KMS-11 (cell line): ENCODE results near the gene MEMO1.
"Not testable (repeated sequence)": the region's sequence is repeated elsewhere in the genome, so short reads cannot be mapped to it uniquely, and the experiment has no call there.

ENCODE experiments used
- H2AFZ ChIP-seq: fragments of 200-600 bp; sonication (generic); 2 replicates; pipeline ENCODE4 v1.6.1; 2016; ENCODE audit warnings: antibody characterized with exemption, mixed run types, low read depth
- H3K27ac ChIP-seq: fragments of 200-600 bp; sonication (generic); 2 replicates; pipeline ENCODE4 v1.6.1; 2016; ENCODE audit warnings: mild to moderate bottlenecking, mixed run types
- H3K27me3 ChIP-seq: fragments of 200-600 bp; sonication (generic); 2 replicates; pipeline ENCODE4 v1.6.1; 2017; ENCODE audit warnings: mild to moderate bottlenecking, low read depth, mixed run types, moderate library complexity; ENCODE audit not compliant: insufficient read depth
- H3K36me3 ChIP-seq: fragments of 200-600 bp; sonication (generic); 2 replicates; pipeline ENCODE4 v1.6.1; 2017; ENCODE audit warnings: mild to moderate bottlenecking, mixed run types; ENCODE audit not compliant: insufficient read depth
- H3K4me1 ChIP-seq: fragments of 200-600 bp; sonication (generic); 2 replicates; pipeline ENCODE4 v1.6.1; 2016; ENCODE audit warnings: mild to moderate bottlenecking, low read depth, mixed run types; ENCODE audit not compliant: poor library complexity, severe bottlenecking
- H3K4me2 ChIP-seq: fragments of 200-600 bp; sonication (generic); 2 replicates; pipeline ENCODE4 v1.7.0; 2016; ENCODE audit warnings: mild to moderate bottlenecking, mixed run types
- H3K4me3 ChIP-seq: fragments of 200-600 bp; sonication (generic); IDR thresholded peaks from 2 replicates; pipeline ENCODE4 v1.6.1; 2017; ENCODE audit warnings: low read depth, low read length, mixed read lengths; ENCODE audit not compliant: insufficient read depth
- H3K79me2 ChIP-seq: fragments of 200-600 bp; sonication (generic); 2 replicates; pipeline ENCODE4 v1.6.1; 2016; ENCODE audit warnings: low read depth, mixed run types; ENCODE audit not compliant: insufficient read depth
- H3K9ac ChIP-seq: fragments of 200-600 bp; sonication (generic); 2 replicates; pipeline ENCODE4 v1.6.1; 2016; ENCODE audit warnings: mild to moderate bottlenecking, mixed run types
- H4K20me1 ChIP-seq: fragments of 200-600 bp; sonication (generic); 2 replicates; pipeline ENCODE4 v1.6.1; 2016; ENCODE audit warnings: mild to moderate bottlenecking, mixed run types; ENCODE audit not compliant: insufficient read depth
- TF ChIP-seq, protein P1 (sequence below): fragments of 200-600 bp; sonication (generic); conservative IDR thresholded peaks from 2 replicates; pipeline ENCODE4 v1.6.1; 2017; ENCODE audit warnings: low read depth, mild to moderate bottlenecking, antibody characterized with exemption, low read length, moderate library complexity, mixed read lengths

Gene MEMO1

DNA sequence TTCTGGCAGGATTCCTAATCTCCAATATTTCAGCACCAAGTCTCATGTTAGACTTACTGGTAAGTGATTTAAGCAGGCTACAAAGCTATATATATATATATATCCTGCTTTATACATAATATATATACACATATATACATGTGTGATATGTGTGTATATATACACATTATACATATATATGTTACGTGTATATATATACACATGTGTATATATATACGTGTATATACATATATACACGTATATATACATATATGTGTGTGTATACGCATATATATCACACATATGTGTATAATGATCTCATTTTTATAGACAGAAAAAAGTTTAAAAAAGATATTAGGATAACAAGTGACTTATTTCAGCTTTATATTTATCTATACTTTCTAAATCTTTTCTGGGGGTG is 41.6 kb downstream of the MEMO1 start:
- Histone ChIP-seq H3K27ac (no peak overlapping the region), H3K79me2 (peaks cover 78% of the 10 kb centered on the region), H3K36me3 (no peaks in the 10 kb centered on the region), H3K4me2 (no peak overlapping the region), H3K27me3 (no peaks in the 10 kb centered on the region), H3K4me3 (no peak overlapping the region), H2AFZ (no peak overlapping the region), H3K4me1 (peaks cover 69% of the 10 kb centered on the region), H4K20me1 (peaks cover 26% of the 10 kb centered on the region), H3K9ac (no peak overlapping the region)
- TF ChIP-seq, protein P1, sequence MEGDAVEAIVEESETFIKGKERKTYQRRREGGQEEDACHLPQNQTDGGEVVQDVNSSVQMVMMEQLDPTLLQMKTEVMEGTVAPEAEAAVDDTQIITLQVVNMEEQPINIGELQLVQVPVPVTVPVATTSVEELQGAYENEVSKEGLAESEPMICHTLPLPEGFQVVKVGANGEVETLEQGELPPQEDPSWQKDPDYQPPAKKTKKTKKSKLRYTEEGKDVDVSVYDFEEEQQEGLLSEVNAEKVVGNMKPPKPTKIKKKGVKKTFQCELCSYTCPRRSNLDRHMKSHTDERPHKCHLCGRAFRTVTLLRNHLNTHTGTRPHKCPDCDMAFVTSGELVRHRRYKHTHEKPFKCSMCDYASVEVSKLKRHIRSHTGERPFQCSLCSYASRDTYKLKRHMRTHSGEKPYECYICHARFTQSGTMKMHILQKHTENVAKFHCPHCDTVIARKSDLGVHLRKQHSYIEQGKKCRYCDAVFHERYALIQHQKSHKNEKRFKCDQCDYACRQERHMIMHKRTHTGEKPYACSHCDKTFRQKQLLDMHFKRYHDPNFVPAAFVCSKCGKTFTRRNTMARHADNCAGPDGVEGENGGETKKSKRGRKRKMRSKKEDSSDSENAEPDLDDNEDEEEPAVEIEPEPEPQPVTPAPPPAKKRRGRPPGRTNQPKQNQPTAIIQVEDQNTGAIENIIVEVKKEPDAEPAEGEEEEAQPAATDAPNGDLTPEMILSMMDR = no peak

DNA sequence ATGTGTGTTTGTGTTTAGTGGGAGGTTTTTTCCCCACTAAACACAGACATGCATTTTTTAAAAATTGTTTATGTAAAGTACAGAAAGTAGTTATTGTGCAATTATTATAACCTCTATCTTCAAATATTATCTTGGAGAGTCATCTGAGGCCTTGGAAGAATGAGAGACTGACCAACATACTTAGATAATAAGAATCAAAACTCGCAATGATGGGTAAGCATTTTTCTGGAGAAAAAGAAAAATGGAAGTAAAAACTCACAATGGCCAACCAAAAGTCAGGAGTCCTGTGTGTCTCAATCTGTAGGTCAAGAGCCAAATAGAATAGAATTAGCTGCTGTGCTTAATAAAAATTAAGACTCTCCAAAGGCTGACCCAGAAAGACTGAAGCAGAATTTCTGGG is 43.0 kb downstream of the MEMO1 start:
- Histone ChIP-seq H3K4me1 (peaks cover 69% of the 10 kb centered on the region), H3K79me2 (peaks cover 78% of the 10 kb centered on the region), H2AFZ (no peak overlapping the region), H3K4me3 (no peak overlapping the region), H3K27ac (no peak overlapping the region), H3K9ac (no peak overlapping the region), H3K36me3 (no peaks in the 10 kb centered on the region), H3K4me2 (no peak overlapping the region), H3K27me3 (no peaks in the 10 kb centered on the region), H4K20me1 (peaks cover 24% of the 10 kb centered on the region)
- TF ChIP-seq, protein P1 = no peak

DNA sequence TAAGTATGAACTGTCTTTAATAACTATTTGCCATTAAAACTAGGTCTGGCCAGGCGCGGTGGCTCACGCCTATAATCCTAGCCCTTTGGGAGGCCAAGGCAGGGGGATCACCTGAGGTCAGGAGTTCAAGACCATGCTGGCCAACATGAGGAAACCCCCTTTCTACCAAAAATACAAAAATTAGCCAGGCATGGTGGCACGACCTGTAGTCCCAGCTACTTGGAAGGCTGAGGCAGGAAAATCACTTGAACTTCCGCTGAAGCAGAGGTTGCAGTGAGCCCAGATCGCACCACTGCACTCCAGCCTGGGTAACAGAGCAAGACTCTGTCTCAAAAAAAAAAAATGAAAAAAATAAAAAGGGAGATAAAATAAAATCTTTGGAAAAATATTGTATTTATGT is 44.4 kb downstream of the MEMO1 start:
- not testable (repeated sequence) for H3K36me3 ChIP-seq, H3K27ac ChIP-seq, H2AFZ ChIP-seq, H3K9ac ChIP-seq, H3K27me3 ChIP-seq, H3K4me2 ChIP-seq, H3K4me3 ChIP-seq
- peaks cover 16% of the 10 kb centered on the region for H4K20me1 ChIP-seq
- H3K4me1 ChIP-seq = peaks cover 71% of the 10 kb centered on the region
- H3K79me2 ChIP-seq = peaks cover 78% of the 10 kb centered on the region

DNA sequence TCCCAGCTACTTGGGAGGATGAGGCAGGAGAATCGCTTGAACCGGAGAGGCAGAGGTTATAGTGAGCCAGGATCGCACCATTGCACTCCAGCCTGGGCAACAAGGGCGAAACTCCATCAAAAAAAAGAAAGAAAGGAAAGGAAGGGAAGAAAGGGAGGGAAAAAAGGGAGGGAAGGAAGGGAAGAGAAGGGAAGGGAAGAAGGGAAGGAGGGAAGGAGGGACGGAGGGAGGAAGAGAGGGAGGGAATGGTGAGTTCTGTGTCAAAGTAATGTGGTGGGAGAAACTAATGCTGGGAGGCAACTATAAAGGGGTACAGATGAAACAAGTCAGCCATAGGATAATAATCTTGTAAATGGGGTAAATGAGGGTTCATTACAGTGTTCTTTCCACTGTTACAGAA is 45.7 kb downstream of the MEMO1 start:
- no peak overlapping the region for H3K4me2 ChIP-seq
- H3K79me2 ChIP-seq = peaks cover 77% of the 10 kb centered on the region
- no peak overlapping the region for H3K4me3 ChIP-seq
- H3K27me3 ChIP-seq = no peaks in the 10 kb centered on the region
- TF ChIP-seq, protein P1 = no peak
- H3K9ac ChIP-seq = no peak overlapping the region
- H3K36me3 ChIP-seq = no peaks in the 10 kb centered on the region
- H4K20me1 ChIP-seq = peaks cover 11% of the 10 kb centered on the region; the same call in 1 of the 2 replicates
- no peak overlapping the region for H2AFZ ChIP-seq
- H3K27ac ChIP-seq = no peak overlapping the region
- peaks cover 74% of the 10 kb centered on the region for H3K4me1 ChIP-seq

DNA sequence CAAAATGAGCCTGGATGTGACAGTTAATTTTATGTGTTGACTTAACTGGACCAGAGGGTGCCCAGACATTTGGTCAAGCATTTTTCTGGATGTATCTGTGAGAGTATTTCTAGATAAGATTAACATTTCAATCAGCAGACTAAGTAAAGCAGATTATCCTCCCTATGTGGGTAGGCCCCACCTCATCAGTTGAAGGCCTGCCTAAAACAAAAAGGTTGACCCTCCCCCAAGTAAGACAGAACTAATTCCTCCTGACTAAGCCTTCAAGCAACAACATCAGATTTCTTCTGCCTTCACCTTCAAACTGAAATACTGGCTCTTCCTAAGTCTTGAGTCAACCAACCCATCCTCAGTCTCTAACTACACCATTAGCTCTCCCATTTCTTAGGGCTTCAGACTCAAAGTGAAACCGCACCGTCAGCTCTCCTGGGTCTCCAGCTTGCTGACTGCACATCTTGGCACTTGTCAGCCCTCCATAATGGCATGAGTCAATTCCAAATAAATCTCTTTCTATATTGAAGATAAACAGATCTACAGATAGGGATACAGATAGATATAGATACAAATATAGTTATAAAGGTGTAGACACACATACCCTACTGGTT is 47.9 kb downstream of the MEMO1 start:
- Histone ChIP-seq H3K4me1 (peaks cover 91% of the 10 kb centered on the region), H3K4me3 (peak overlapping the region; percentile 56), H3K4me2 (peak overlapping the region; percentile 67), H3K36me3 (no peaks in the 10 kb centered on the region), H3K27ac (peak overlapping the region; percentile 52), H3K9ac (no peak overlapping the region), H3K27me3 (no peaks in the 10 kb centered on the region), H3K79me2 (peaks cover 89% of the 10 kb centered on the region), H4K20me1 (0 out of 2 replicates have a peak, but pooled peaks cover 9% of the 10 kb centered on the region), H2AFZ (no peak overlapping the region)
- TF ChIP-seq, protein P1 = no peak
